Head of caudate nucleus (tissue), 42 donors: ENCODE measurements around the gene CCL2.

Source experiments
- DNase-seq, 42 donors: peaks; one replicate each; pipeline versions ENCODE4 v3.0.0 to v3.0.0-alpha.2; 2020 to 2021; ENCODE audit warnings: mixed read lengths in 7 of 42
- intact Hi-C: fragments of 100-400 bp; cut with DNase I; formaldehyde crosslinking; loops from one replicate; pipeline ENCODE4 v1.15.0; 2022

Gene CCL2

DNA sequence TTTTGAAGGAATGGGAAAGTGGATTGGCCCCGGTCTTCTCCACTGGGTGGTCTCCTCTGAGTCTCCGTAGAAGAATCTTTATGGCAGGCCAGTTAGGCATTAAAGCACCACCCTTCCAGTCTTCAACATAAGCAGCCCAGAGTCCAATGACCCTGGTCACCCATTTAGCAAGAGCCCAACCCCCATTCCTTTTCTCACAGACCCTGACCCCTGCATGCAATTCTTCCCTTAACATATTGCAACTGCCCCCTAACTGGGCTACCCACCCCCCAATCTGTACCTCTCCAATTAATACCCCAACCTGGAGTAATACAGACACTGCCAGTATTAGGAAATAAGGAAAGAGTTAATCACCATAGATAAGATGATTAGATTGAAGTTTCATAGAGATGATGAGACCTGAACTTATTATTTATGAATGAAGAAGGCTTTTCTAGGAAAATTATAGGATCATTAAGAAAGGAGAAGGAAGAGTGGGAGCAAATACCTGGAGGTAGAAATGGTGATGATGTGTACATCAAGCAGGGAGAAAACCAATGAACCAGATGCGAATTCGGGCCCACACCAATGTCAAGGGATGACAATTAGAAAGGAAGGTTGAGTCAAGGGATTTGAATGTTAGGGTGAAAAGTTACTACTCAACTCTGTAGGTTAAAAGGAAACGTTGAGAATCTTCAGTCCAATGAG, 2.4 kb downstream of the CCL2 start:
- intact Hi-C loops: no loop called here
- no peak for DNase-seq

DNA sequence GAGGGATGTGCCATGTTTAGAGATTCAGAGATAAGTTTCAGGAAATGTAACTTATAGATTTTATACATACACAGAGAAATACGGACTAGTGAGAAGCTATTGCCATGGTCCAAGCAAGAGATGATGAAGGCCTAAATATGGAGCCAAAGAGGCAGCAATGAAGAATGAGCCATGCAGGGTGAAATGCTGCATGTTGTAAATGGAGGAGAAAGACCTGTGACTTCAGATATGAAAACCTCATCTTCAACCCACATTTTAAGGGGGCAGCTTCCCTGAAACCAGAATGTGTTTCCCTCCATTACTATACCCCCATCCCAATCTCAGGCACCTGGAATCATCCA, 2.9 kb downstream of the CCL2 start:
- intact Hi-C loops: no loop called here
- DNase-seq: no peak

DNA sequence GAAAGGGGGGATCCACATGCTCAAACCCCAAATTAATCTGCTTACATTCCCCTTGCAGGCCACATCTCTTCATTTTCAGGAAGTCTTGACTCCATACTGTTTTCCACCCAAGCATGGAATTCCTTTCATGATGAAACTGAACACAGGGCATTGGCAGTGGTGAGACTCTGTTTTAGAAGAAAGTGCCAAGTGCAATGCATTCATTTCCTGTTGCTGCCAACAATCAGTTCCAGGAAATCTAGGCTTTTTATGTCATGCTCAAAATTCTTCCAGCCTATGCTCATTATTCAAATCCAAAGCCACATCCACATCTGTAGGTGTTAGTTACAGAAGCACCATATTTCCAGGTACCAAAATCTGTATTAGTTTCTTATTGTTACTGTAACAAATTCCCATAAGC, 4.1 kb downstream of the CCL2 start:
- intact Hi-C loops: no loop called here
- no peak for DNase-seq

DNA sequence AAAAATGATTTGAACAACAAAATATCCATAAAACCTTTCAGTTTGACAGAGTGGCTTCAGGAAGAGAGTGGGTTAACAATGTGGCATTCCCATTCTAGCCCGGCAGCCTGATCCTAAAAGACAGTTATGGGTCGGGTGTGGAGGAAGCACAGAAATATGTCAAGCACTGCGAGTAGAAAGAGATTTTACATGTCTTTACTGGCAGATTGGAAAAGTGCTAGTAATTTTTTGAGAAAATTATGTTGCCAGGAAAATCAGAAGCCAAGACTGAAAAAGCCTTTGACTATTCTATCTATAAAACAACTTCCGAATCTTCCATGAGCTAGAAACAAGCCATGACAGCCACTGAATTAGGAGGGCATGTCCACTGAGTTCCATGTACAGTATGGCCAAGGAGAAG, 5.8 kb downstream of the CCL2 start:
- DNase-seq: no peak
- intact Hi-C loops: no loop called here

DNA sequence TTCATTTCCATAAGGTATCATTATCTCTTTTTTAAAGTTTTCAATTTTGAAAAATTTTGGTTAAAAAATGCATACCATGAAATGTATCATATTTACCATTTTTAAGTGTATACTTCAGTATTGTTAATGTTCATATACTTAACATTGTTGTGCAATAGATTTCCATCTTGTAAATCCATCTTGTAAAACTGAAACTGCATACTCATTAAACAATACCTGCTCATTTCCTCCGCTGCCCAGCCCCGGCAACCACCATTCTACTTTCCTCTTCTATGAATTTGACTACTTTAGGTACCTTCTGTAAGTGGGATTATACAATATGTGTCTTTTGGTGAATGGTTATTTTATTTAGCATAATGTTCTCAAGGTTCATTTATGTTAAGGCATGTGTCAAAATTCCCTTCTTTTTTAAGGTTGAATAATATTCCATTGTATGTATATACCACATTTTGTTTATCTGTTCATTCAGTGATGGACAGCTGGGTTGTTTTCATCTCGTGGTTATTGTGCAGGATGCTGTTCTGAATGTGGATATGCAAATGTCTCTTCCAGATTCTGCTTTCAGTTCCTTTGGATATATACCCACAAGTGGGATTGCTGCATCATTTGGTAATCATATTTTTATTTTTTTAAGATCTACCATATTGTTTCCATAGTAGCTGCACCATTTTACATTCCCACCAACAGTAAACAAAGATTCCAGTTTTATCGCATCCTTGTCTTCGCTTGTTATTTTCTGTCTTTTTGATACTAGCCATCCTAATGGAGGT, 6.7 kb downstream of the CCL2 start:
- intact Hi-C loops: no loop called here
- DNase-seq: no peak

DNA sequence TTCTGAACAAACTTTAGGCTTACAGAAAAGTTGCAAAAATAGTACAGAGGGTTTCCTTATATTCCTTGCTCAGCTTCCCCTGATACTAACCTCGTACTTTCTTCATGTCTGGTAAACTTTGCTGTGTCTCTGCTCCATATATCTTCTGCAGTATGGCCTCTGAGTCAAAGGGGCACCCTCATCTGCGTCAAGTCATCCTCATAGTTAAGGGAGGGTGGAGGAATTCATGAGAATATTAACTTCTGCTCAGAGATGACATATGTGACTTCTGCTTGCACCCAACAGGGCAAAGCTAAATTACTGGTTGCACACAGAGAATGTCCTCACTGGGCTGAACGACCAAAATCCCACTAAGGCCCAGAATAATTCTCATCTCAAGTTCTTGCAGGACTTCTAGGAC, 10.6 kb downstream of the CCL2 start:
- intact Hi-C loops: no loop called here
- DNase-seq: no peak

DNA sequence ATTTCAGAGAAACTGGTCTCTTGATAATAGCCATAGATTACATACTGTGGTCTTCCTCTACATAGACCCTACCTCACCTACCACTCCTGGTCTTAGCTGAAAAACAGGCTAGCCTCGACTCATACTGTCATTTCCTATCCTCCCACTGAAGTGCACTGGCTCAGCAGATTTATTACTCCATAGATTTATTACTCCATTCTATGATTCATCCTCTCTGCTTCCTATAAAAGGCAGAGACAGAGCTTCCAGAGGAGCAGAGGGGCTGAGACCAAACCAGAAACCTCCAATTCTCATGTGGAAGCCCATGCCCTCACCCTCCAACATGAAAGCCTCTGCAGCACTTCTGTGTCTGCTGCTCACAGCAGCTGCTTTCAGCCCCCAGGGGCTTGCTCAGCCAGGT, 14.9 kb downstream of the CCL2 start, which contains the start of gene CCL7:
TSS of gene CCL7 (plus strand) at position 253 of the 400 bp plus-strand sequence. CDS start at position 323, 70 bp downstream.
- intact Hi-C loops: no loop called here

DNA sequence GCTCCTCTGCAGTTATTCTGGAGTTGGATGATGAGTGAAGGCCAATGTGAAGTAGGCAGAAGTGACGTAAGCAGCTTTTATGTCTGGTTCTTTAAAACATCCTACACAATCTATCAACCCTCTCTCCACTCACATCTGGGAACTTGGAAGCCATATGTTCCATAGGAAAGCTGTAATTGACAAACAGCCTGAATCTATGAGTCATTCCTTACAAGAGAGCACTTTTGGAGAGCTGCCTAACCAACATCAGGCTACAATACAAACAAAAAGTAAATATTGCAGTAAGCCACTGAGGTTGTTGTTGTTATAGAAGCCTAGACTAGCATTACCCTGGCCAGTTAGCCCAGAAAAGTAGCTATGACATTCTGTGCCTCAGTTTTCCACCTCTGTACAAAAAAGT, 20.8 kb downstream of the CCL2 start:
- intact Hi-C loops: no loop called here
- no peak for DNase-seq

More for the DNA sequence above, 14.9 kb downstream of the CCL2 start, which contains the start of gene CCL7:
- no peak for DNase-seq

DNA sequence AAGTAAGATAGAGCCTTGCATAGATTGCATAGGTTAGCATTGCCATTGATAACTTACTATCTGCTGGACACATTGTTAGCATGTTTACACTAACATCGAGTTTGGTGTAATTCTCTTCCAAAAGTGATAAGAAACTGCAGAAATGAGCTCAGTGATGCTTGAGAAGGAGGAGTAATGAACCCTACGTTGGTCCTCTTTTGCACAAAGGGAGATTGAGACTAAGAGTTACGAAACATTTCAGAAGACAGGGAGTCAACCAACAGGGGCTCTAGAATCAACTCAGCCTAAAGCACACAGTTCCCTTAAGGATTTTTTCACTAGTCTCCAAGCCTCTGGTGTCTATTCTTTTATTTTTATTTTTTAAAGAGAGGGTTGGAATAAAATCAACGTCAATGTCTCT, 21.7 kb downstream of the CCL2 start:
- DNase-seq: no peak
- intact Hi-C loops: no loop called here

DNA sequence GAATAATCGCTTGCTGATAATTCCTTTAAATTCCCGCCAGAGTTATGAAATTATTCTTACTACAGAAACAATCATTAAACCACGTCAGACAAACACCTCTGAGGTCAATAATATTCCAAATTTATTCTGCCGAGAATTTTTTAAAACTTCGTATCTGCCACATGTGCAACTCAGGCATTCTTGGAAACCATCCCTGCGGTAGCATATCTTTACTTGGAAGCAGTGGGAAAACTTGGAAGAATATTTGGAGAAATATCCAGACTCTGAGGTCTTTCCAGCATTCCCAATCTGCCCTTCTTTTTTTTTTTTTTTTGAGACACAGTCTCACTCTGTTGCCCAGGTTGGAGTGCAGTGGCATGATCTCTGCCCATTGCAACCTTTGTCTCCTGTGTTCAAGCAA, 28.5 kb downstream of the CCL2 start:
- intact Hi-C loops: no loop called here
- no peak for DNase-seq

DNA sequence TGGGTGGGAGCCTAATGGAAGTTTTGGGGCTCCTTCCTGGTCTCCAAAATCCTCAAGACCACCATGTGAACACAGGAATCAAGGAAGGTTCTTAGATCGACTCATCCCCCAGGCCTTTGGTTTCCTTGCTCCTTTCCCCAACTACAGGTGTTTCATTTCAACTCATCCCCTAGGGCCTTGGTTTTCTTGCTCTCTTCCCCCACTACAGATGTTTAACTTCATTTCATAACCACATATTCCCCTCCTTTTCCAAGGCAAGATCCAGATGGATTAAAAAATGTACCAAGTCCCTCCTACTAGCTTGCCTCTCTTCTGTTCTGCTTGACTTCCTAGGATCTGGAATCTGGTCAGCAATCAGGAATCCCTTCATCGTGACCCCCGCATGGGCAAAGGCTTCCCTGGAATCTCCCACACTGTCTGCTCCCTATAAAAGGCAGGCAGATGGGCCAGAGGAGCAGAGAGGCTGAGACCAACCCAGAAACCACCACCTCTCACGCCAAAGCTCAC, 30.3 kb downstream of the CCL2 start, which contains the start of gene CCL11:
TSS of gene CCL11 (plus strand) at position 457 of the 507 bp plus-strand sequence. CDS start 67 bp downstream, outside the sequence.
- DNase-seq: no peak
- intact Hi-C loops: no loop called here

DNA sequence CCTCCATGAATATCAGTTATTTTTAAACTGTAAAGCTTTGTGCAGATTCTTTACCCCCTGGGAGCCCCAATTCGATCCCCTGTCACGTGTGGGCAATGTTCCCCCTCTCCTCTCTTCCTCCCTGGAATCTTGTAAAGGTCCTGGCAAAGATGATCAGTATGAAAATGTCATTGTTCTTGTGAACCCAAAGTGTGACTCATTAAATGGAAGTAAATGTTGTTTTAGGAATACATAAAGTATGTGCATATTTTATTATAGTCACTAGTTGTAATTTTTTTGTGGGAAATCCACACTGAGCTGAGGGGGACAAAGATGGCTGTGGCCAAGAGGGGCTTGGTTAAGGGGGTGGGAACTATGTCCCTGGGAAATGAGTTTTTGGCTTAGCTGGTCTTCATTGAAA, 32.8 kb downstream of the CCL2 start:
- DNase-seq: no peak
- intact Hi-C loops: no loop called here

DNA sequence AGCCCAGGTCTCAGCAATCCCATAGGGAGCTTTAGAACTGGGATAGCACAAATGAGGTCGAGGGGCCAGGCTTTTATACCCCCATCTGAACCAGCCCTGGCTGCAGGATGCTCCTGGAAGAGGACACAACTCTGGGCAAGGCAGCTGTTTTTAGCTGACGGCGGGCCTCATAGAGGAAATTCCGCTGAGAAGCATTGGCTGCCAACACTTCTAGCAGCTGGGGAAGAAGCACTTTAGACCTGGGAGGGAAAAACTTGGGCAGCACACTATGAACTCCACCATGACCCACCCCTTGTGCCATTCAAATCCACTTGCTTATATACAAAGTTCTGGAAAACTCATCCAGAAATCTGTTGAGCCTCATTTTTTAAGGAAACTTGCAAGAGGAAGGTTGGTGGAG, 35.5 kb downstream of the CCL2 start:
- intact Hi-C loops: no loop called here
- no peak for DNase-seq

DNA sequence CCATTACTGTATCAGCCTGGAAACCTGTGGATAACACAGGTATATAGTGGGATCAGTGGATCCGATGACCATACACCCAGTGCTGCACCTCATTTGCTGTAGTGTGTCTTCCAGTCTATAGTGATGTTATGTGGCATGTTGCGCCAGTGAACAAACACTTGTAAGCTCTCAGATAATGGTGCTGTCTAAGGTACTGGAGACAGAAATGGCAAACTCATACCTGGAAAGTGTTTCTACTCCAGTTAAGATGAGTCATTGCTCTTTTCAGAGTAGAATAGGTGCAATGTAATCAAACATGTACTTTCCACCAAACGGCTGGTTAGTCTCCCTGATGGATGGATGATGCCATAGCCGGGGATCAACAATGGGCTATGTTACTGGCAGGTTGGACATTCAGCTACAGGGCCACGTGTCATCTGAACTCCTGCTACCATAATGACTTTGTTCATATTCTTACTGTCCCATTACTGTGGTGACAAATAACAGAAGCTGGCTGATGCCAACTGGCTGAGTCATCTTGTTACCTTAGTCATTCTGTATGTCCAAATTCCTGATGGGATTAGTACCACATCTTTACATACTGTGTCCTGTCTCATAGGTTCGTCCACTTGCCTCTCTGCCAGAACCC, 36.8 kb downstream of the CCL2 start:
- DNase-seq: no peak
- intact Hi-C loops: no loop called here

DNA sequence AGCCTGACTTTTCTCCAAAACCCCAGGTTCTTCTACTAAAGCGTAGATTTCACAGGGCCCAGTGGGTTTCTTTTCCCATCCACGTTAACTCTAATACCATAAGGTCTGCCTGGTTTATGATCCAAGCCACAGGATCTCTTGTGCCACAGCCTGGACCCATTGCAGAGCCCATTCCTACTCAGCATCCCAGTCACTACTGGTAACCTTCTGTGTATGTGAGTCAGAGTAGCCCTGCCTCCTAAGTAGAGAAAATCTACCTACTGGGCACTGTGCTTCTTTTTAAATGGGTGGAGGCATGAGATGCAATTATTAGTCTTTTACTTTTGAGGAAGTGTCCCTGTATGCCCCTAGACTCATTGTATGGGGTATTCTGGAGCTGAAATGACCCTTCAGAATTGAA, 43.9 kb downstream of the CCL2 start:
- intact Hi-C loops: no loop called here

DNA sequence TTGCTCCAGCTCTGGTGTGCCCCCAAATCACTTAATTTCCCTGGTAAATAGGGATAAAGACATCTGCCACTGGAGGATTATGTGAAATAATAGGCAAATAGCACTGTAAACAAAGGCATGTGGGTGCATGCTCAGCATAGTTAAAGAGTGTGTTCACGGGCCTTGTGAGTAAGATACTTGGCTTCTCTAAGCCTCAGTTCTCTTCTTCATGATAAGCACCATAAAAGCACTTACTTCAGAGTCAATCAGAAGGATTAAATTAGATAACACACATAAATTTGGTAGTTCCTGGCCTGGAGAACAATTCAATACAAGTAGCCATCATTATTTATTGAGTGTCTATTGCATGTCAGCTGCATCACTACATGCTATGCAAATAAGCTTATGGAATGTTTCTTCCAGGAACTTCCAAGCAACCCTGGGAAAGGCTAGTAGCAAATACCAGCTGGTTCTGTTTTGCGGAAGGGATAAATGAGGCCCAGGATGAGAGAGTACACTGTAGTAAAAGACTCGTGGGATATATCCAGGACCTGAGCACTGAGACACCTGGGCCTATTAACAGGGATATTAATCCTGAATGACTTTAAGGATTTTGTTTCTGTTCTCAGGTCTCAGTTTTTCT, 45.0 kb downstream of the CCL2 start:
- intact Hi-C loops: no loop called here
- no peak for DNase-seq

More for the DNA sequence above, 43.9 kb downstream of the CCL2 start:
- DNase-seq: no peak

DNA sequence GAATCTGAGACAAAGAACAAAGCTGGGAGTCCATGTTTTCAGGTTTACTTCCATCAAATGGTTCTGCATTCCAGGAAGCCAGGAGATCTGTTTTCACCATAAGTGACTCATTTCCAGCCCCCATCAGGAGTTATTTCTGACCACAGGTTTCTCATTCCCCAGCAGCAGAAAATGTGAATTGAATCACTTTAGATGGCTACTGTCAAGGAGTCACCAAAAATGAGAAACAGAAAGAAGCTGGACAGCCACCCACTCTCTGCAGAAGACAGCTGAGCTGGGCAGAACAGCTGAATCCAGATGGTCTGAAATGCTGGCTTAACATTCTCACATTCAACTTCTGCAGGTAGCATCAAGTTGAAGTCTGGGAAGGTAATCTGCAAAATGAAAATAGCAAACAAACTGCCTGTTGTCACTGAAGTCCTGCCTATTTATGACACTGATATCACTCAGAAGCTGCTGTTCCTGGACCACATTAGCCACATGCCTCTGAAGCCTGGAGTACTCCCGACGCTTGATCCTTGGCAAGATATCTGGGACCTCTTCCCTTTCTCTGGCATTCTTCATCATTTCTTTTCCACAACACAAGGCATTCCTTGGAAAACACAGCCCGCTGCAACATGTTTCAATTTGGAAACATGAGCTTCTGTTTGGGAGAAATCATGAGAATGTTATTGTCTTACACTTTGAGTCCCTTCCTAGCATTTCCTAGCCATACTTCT, 45.7 kb downstream of the CCL2 start:
- intact Hi-C loops: no loop called here
- DNase-seq: no peak

DNA sequence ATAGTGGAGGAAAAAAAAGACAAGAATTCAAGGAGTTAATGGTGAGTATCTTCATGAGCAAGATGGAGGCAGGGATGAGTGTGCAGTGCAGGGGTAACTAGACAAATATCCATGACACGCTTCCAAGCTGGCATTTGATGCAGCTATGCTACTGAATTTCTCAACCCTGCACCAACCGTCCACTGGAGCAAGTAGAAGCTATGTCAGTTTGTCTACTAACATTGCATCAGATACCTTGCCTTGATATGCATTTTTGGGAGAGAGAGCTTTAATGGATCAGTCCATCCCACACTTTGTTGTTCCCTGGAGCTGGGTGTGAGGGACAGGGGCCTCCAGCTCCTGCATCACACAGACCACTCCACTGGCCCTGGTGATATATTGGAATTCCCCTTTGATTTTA, 46.9 kb downstream of the CCL2 start:
- DNase-seq: no peak
- intact Hi-C loops: no loop called here

DNA sequence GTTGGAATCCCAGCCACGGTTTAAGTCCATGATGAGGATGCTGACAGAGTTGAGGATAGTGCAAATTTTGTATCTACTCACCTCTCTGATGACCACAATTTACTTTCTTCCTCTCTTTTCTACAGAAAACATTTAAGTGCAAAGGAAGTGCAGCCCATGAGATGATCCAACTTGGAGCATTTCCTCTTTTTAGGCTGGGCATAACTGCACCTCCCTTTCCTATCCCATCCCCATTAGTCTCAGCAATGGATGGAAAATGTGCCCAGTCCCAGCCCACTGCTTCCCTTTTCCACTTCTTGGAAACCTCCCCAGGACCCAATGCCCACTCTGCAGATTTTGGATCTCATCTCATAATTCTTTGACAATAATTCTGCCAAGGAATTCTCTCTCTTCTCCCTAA, 47.6 kb downstream of the CCL2 start:
- no peak for DNase-seq
- intact Hi-C loops: no loop called here
